Epithelial cell of proximal tubule (primary cell): ENCODE data around the gene GJA8. TPM values are rescaled to one million over a fixed set of nuclear protein-coding genes. Genes with fewer than 3 reads are reported as not detected.
A peak's percentile ranks its signal among the peaks of the same experiment; 100 is the strongest.

Experiments used
- DNase-seq: peaks from one replicate; pipeline ENCODE4 v3.0.0-alpha.2; 2011; ENCODE audit warnings: low read depth
- H3K4me3 ChIP-seq: 2 replicates; pipeline ENCODE4 v1.5.1; 2011; ENCODE audit warnings: low read depth, mild to moderate bottlenecking, low read length
- total RNA-seq: library from RNA; depleted of rRNA; stranded (reverse); fragments of >200 nt; gene quantifications from 2 replicates; pipeline ENCODE4 v1.2.3, GENCODE V29; 2015
- TF ChIP-seq, protein P1 (sequence below): conservative IDR thresholded peaks from 2 replicates; pipeline ENCODE4 v1.5.1; 2012; ENCODE audit warnings: low read depth, mild to moderate bottlenecking, low read length

GJA8 gene
- total RNA-seq, 1 donor from 2014 or later: not detected

DNA sequence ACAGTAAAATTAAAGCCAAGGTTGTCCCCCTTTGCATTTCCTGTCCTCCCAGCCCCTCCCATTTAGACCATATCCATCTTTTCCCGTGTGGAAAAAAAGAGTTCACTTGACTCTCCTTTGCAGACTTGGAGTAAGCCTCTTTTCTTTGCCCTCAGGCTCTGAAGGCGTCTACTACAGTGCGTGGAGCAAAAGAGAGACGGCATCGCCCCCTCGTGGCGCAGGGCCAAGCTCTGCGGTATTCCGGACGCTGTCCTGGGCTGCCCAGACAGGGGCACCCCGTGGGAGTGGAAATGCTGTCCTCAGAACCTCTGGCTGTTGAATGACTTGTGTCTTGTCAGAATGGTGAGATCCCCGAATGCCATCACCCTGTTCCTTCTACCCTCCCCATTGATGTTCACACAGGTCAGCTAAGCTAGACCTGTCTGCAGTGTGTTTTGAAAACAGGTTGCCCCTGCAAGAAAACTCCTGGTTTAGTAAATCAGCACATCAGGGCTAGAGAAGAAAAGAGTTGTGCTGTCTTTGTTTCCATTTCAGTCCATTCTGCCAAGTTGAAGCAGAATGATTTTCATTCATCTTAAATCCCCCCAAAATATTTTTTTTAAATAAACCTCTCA is 12.3 kb upstream of the GJA8 start:
- DNase-seq: peak; percentile 16
- H3K4me3 ChIP-seq: no peak overlapping the region
- TF ChIP-seq, protein P1, sequence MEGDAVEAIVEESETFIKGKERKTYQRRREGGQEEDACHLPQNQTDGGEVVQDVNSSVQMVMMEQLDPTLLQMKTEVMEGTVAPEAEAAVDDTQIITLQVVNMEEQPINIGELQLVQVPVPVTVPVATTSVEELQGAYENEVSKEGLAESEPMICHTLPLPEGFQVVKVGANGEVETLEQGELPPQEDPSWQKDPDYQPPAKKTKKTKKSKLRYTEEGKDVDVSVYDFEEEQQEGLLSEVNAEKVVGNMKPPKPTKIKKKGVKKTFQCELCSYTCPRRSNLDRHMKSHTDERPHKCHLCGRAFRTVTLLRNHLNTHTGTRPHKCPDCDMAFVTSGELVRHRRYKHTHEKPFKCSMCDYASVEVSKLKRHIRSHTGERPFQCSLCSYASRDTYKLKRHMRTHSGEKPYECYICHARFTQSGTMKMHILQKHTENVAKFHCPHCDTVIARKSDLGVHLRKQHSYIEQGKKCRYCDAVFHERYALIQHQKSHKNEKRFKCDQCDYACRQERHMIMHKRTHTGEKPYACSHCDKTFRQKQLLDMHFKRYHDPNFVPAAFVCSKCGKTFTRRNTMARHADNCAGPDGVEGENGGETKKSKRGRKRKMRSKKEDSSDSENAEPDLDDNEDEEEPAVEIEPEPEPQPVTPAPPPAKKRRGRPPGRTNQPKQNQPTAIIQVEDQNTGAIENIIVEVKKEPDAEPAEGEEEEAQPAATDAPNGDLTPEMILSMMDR: peak; percentile 87

DNA sequence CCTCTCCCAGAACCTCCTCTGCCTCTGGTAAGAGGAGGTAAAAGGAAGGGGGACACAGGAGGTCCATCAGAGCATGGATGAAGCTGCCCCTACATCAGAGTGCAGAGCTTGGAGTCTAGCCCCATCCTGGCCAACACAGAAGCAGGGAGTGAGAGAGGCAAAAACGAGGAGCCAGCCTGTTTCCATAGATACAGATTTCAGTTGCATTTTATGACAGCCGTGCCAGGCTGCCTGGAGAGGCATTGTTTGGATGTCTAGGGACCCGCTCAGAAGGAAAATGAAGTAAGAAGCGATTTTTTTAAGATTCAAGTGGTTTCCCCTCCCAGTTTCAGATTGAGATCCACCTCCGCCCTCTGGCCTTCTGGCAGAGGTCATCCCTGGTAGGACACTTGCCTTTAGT is 11.5 kb upstream of the GJA8 start:
- DNase-seq: no peak
- no peak overlapping the region for H3K4me3 ChIP-seq
- TF ChIP-seq, protein P1: no peak

DNA sequence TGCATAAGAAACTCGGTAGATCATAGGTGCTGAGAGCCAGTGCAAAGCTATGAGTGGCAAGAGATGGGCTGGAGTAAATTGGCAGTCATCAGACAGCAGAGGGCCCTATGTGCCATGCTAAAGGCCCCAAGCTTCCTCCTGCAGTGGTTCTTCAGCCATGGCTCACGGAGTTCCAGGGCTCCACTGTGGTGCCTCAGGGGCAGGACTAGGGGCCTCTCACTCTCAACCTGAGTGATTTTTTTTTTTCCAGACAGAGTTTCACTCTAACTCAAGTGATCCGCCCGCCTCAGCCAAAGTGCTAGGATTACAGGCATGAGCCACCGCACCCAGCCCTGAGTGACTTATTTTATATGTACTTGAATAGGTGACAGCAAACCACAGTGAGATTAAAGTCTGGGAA is 10.4 kb upstream of the GJA8 start:
- no peak for DNase-seq
- TF ChIP-seq, protein P1: peak; percentile 35
- H3K4me3 ChIP-seq: no peak overlapping the region

DNA sequence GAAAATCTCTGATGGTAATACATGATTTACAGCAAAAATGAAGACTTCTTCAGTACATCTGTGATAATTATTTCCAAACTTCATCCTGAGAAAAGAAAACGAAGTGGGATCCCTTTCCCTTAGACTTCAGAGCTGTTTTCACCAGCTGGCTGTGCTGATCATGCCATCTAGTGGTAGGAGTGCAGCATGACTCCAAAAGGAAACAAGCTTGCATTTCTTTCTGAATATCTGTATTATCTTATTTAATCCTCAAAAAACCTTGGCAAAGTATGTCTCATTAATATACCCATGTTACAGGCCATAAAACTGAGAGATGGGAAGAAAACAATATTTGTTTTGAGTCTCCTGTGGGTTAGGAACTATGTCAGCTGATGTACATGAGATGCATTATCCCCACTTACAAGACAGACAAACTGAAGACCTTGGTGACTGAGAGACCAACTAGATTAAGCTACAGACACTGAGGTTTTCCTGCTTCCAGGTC is 9.8 kb upstream of the GJA8 start:
- TF ChIP-seq, protein P1: peak; percentile 99
- H3K4me3 ChIP-seq: no peak overlapping the region
- peak; percentile 16 for DNase-seq

DNA sequence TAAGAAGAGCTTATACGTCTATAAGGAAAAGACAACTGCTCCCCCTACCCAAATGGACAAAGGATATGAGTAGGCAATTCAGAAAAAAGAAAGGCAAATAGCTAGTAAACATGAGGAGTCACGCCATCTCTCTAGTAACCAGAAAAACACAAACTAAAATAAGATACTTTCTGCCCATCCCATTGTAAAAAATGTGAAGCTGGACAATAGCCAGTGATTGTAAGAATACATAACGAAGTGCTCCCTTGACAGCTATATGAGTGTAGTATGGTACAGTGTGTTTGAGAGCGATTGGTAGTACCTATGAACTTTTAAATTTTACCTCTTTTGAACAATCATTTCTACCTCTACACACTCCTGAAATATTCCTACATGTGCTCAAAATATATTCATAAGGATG is 7.5 kb upstream of the GJA8 start:
- no peak for DNase-seq
- TF ChIP-seq, protein P1: no peak

DNA sequence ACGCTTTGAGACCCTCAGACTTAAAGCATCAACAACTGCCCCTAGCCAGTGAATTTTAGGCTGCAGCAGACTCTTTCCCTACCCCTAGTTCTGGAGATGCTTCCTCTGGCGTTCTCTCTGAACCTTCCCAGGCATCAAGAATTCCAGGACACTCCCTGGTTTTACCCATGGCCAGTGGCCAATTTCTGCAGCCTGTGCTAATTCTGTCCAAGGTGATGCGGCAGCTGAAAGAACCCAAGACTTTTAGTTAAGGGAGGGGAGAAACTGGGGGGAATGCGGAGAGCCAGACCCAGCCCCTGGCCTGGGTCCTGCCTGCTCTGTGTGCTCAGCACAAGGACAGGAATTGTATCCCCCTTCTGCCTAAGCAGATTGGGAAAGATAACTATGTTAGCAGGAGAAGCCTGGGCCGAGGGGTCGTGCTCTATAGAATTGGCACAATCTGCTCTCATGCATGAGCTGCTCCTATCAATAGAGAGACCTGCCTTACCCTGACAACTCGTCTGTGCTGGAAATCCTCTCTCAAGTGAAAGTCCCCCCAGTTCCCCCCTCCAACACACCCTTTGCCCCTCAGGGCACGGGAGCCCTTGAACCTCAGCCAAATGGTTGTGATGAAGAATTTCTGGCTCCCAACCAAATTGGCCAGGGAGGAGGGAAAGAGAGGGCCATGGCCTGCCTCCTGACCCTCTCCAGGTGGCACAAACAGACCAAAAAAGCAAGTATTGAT is 5.4 kb upstream of the GJA8 start:
- no peak overlapping the region for H3K4me3 ChIP-seq
- TF ChIP-seq, protein P1: no peak
- DNase-seq: no peak

More for the DNA sequence above, 7.5 kb upstream of the GJA8 start:
- H3K4me3 ChIP-seq: no peak overlapping the region
